Measurements from ENCODE around the gene MTCP1. TPM values are rescaled to one million over a fixed set of nuclear protein-coding genes. Genes with fewer than 3 reads are reported as not detected.

MTCP1 gene
- polyA plus RNA-seq, 10 donors = 12.2 to 20.3 (median 17.1) TPM

Other genes starting within 250 kb of the MTCP1 start
- not detected for gene SMIM9, start 236.5 kb downstream of the MTCP1 start, polyA plus RNA-seq (ENCODE audit: insufficient read length in 10 of 10)
- gene F8A1, start 184.8 kb downstream of the MTCP1 start, polyA plus RNA-seq (ENCODE audit: insufficient read length in 10 of 10) = 10 to 100 TPM in 6 of 10 donors, 1 to 10 TPM in 4; 4.7 to 21.1 (median 10.2) TPM
- 1 to 10 TPM; 3.3 to 8.1 (median 5.3) TPM for gene F8, start 48.4 kb downstream of the MTCP1 start, polyA plus RNA-seq (ENCODE audit: insufficient read length in 10 of 10)
- 100 to 1,000 TPM; 128 to 151 (median 137) TPM for gene FUNDC2, start 44.3 kb downstream of the MTCP1 start, polyA plus RNA-seq (ENCODE audit: insufficient read length in 10 of 10)
- 1 to 10 TPM; 5.3 to 8.9 (median 7.6) TPM for gene CMC4, start within 50 bp of the MTCP1 start, polyA plus RNA-seq (ENCODE audit: insufficient read length in 10 of 10)
- 10 to 100 TPM; 12.2 to 19.6 (median 16.6) TPM for gene BRCC3, start 372 bp upstream of the MTCP1 start, polyA plus RNA-seq (ENCODE audit: insufficient read length in 10 of 10)
- 10 to 100 TPM; 56.6 to 77.3 (median 69.1) TPM for gene VBP1, start 145.3 kb upstream of the MTCP1 start, polyA plus RNA-seq (ENCODE audit: insufficient read length in 10 of 10)
- under 1 TPM; 0.28 to 0.67 (median 0.51) TPM for gene RAB39B, start 193.4 kb upstream of the MTCP1 start, polyA plus RNA-seq (ENCODE audit: insufficient read length in 10 of 10)